SK-N-SH (cell line): ENCODE results near the gene CDC73. TPM values are rescaled to one million over a fixed set of nuclear protein-coding genes. Genes with fewer than 3 reads are reported as not detected.

Experiments used
- CTCF ChIA-PET: fragments of 300-600, 350-600 bp; formaldehyde crosslinking; extraction: SDS; loops from one replicate; lab custom pipeline; 2021; lab: Yijun Ruan, JAX
- POLR2A ChIA-PET: fragments of 350-600 bp; sonication (Branson Sonifier 250); formaldehyde crosslinking; extraction: SDS; loops from one replicate; lab custom pipeline; 2020; ENCODE audit warnings: antibody characterized with exemption, inconsistent platforms; lab: Yijun Ruan, JAX
- DNase-seq: peaks from one replicate; pipeline ENCODE4 v3.0.0; 2012
- H2AFZ ChIP-seq: fragments of 200-600 bp; sonication (generic); 2 replicates; pipeline ENCODE4 v1.8.1; 2016; ENCODE audit warnings: antibody characterized with exemption, mild to moderate bottlenecking, low read depth
- H3F3A ChIP-seq: fragments of 200-600 bp; sonication (generic); replicated peaks from 2 replicates; pipeline ENCODE3; 2016; ENCODE audit warnings: antibody characterized with exemption, mild to moderate bottlenecking; ENCODE audit not compliant: insufficient read depth
- H3K27ac ChIP-seq, 2 experiments: fragments of 200-500 bp in 1 of 2; fragments of 200-600 bp in 1 of 2; sonication (Bioruptor generic) in 1 of 2; sonication (generic), shearing (Covaris generic) in 1 of 2; 2 replicates each; pipeline versions ENCODE4 v1.5.1 to v1.6.1; 2014 to 2016; ENCODE audit warnings: low read depth in 2 of 2, inconsistent platforms in 1 of 2, low read length in 1 of 2, mild to moderate bottlenecking in 1 of 2, mixed read lengths in 1 of 2
- H3K27me3 ChIP-seq: fragments of 200-600 bp; sonication (generic), shearing (Covaris generic); 2 replicates; pipeline ENCODE4 v1.6.1; 2016; ENCODE audit warnings: mixed run types; ENCODE audit not compliant: insufficient read depth
- H3K36me3 ChIP-seq, 2 experiments: fragments of 200-500 bp in 1 of 2; fragments of 200-600 bp in 1 of 2; sonication (Bioruptor generic) in 1 of 2; sonication (generic) in 1 of 2; replicated peaks in 1 of 2; 2 replicates each; pipeline versions ENCODE3 to v1.5.1; 2014 to 2016; ENCODE audit warnings: low read length in 1 of 2, mild to moderate bottlenecking in 1 of 2; ENCODE audit not compliant: insufficient read depth in 2 of 2, control insufficient read depth in 1 of 2
- H3K4me1 ChIP-seq, 2 experiments: fragments of 200-500 bp in 1 of 2; fragments of 200-600 bp in 1 of 2; sonication (Bioruptor generic) in 1 of 2; sonication (generic), shearing (Covaris generic) in 1 of 2; 2 replicates each; pipeline versions ENCODE4 v1.5.1 to v1.6.1; 2014 to 2016; ENCODE audit warnings: low read depth in 1 of 2, low read length in 1 of 2, mixed run types in 1 of 2; ENCODE audit not compliant: insufficient read depth in 2 of 2, control insufficient read depth in 1 of 2
- H3K4me2 ChIP-seq: fragments of 200-600 bp; sonication (generic), shearing (Covaris generic); 2 replicates; pipeline ENCODE4 v1.6.1; 2017; ENCODE audit warnings: mixed run types
- H3K4me3 ChIP-seq, 2 experiments: fragments of 200-500 bp in 1 of 2; fragments of 200-600 bp in 1 of 2; sonication (Bioruptor generic) in 1 of 2; sonication (generic), shearing (Covaris generic) in 1 of 2; 2 replicates each; pipeline versions ENCODE4 v1.5.1 to v1.8.1; 2014 to 2016; ENCODE audit warnings: low read depth in 2 of 2, inconsistent platforms in 1 of 2, low read length in 1 of 2, mild to moderate bottlenecking in 1 of 2, mixed read lengths in 1 of 2, moderate library complexity in 1 of 2
- H3K79me2 ChIP-seq: fragments of 200-600 bp; sonication (generic); 2 replicates; pipeline ENCODE4 v1.8.1; 2017; ENCODE audit warnings: mild to moderate bottlenecking; ENCODE audit not compliant: insufficient read depth
- H3K9ac ChIP-seq: fragments of 200-600 bp; sonication (generic); 2 replicates; pipeline ENCODE4 v1.6.1; 2017; ENCODE audit warnings: mixed run types
- H3K9me2 ChIP-seq: fragments of 200-600 bp; sonication (generic); 2 replicates; pipeline ENCODE4 v1.6.1; 2017; ENCODE audit warnings: mixed run types
- H3K9me3 ChIP-seq: fragments of 200-600 bp; sonication (generic); 2 replicates; pipeline ENCODE4 v1.6.1; 2017; ENCODE audit warnings: mixed run types, mild to moderate bottlenecking, moderate library complexity
- H4K20me1 ChIP-seq: fragments of 200-600 bp; sonication (generic); 2 replicates; pipeline ENCODE4 v1.6.1; 2017; ENCODE audit warnings: mild to moderate bottlenecking, mixed run types; ENCODE audit not compliant: insufficient read depth
- CHD2 ChIP-seq: fragments of 150-350 bp; IDR thresholded peaks from 2 replicates; pipeline ENCODE4 v1.6.1; 2018; ENCODE audit warnings: low read length; ENCODE audit not compliant: partially characterized antibody
- FOSL2 ChIP-seq: IDR thresholded peaks from 2 replicates; pipeline ENCODE4 v1.4.0; 2012; ENCODE audit warnings: low read depth, mild to moderate bottlenecking, moderate library complexity, borderline replicate concordance
- FOXJ3 ChIP-seq: sonication (generic); formaldehyde crosslinking; IDR thresholded peaks from 2 replicates; pipeline ENCODE4 v1.5.1; 2020; ENCODE audit warnings: mild to moderate bottlenecking, missing genetic modification reagents
- FOXM1 ChIP-seq: IDR thresholded peaks from 2 replicates; pipeline ENCODE4 v1.4.0; 2012; ENCODE audit warnings: low read depth, mild to moderate bottlenecking
- GABPA ChIP-seq: IDR thresholded peaks from 2 replicates; pipeline ENCODE4 v1.4.0; 2012; ENCODE audit warnings: low read depth, mild to moderate bottlenecking
- GATA2 ChIP-seq: sonication (generic); formaldehyde crosslinking; IDR thresholded peaks from 2 replicates; pipeline ENCODE4 v1.5.0; 2020; ENCODE audit warnings: mild to moderate bottlenecking, missing genetic modification reagents
- JUND ChIP-seq: IDR thresholded peaks from 2 replicates; pipeline ENCODE4 v1.4.0; 2012
- NFIC ChIP-seq: IDR thresholded peaks from 2 replicates; pipeline ENCODE4 v1.4.0; 2012; ENCODE audit warnings: borderline replicate concordance
- NRF1 ChIP-seq: IDR thresholded peaks from 2 replicates; pipeline ENCODE4 v1.6.1; 2012; ENCODE audit warnings: low read depth, mild to moderate bottlenecking, low read length
- RCOR1 ChIP-seq: fragments of 150-350 bp; IDR thresholded peaks from 2 replicates; pipeline ENCODE4 v1.6.1; 2017; ENCODE audit warnings: antibody characterized with exemption, low read length
- RXRA ChIP-seq: IDR thresholded peaks from 2 replicates; pipeline ENCODE4 v1.4.0; 2012; ENCODE audit warnings: low read depth, mild to moderate bottlenecking, borderline replicate concordance
- SMC3 ChIP-seq: IDR thresholded peaks from 2 replicates; pipeline ENCODE4 v1.6.1; 2012; ENCODE audit warnings: low read depth, low read length, improper control_type of control experiment
- TAF1 ChIP-seq: IDR thresholded peaks from 2 replicates; pipeline ENCODE4 v1.6.1; 2012; ENCODE audit warnings: low read depth, mild to moderate bottlenecking, low read length, moderate library complexity, borderline replicate concordance
- TCF12 ChIP-seq: IDR thresholded peaks from 2 replicates; pipeline ENCODE4 v1.4.0; 2012
- WGBS: methylation state at CpG from one replicate; pipeline ENCODE4 v1.1.6; 2017; ENCODE audit warnings: low lambda C conversion rate; 5-methylcytosine and 5-hydroxymethylcytosine counted together
- polyA plus RNA-seq, 3 experiments: library from polyadenylated mRNA; depleted of rRNA; stranded (reverse); fragments of >200 nt; gene quantifications; 2 replicates each; pipeline ENCODE4 v1.2.3, GENCODE V29; 2012
- TF ChIP-seq, protein P1 (sequence below): IDR thresholded peaks from 2 replicates; pipeline ENCODE4; 2012
- TF ChIP-seq, protein P2 (sequence below): IDR thresholded peaks from 2 replicates; pipeline ENCODE4 v1.6.1; 2012; ENCODE audit warnings: mild to moderate bottlenecking, low read depth, low read length, moderate library complexity
- TF ChIP-seq, protein P3 (sequence below): fragments of 150-350 bp; IDR thresholded peaks from 2 replicates; pipeline ENCODE4 v1.6.1; 2016; ENCODE audit warnings: mild to moderate bottlenecking, low read depth, low read length
- TF ChIP-seq, protein P4 (sequence below): fragments of 200-600 bp; sonication (generic); IDR thresholded peaks from 2 replicates; pipeline ENCODE4 v1.6.1; 2017; ENCODE audit warnings: antibody characterized with exemption, mild to moderate bottlenecking, moderate library complexity
- TF ChIP-seq, protein P5 (sequence below): fragments of 150-350 bp; IDR thresholded peaks from 2 replicates; pipeline ENCODE4 v1.6.1; 2017; ENCODE audit warnings: antibody characterized with exemption, low read length, low read depth, borderline replicate concordance
- TF ChIP-seq, protein P6 (sequence below): IDR thresholded peaks from 2 replicates; pipeline ENCODE4 v1.4.0; 2012; ENCODE audit warnings: low read depth, borderline replicate concordance

CDC73 gene
- polyA plus RNA-seq, 1 of the 3 experiments (the other 2 are of a cell fraction): 13.4 TPM

DNA sequence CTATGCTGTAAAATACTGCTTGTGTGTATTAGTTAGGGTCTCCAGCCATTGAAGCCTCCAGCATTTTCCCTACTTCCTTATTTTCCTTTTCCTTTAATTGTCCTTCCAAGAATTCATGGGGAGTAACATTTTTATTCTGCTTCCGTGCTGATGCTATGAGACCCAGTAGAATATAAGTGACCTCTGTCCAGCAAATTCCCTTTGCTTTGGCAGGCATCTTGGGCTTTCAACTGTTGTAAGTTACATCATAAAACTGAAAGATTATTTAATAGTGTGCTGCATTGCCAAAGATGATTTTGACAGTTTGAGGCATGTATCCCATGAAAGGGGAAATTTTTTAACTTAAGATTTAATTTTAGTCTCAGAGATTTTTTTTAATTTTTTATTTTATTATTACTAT, 112.7 kb downstream of the CDC73 start:
- no peak for DNase-seq
- Histone ChIP-seq H3K4me1 (no peaks in the 10 kb centered on the region), H3K4me3 (no peak overlapping the region), H3K27ac (no peak overlapping the region), H3K9ac (no peak overlapping the region), H3K9me3 (no peaks in the 10 kb centered on the region), H3K4me2 (no peak overlapping the region), H4K20me1 (no peaks in the 10 kb centered on the region), H3K36me3 (peaks cover 41 to 52% of the 10 kb centered on the region in 2 experiments), H3K27me3 (no peaks in the 10 kb centered on the region), H3F3A (no peaks in the 10 kb centered on the region), H3K79me2 (peaks cover 6% of the 10 kb centered on the region; the same call in 1 of the 2 replicates), H2AFZ (no peak overlapping the region), H3K9me2 (no peaks in the 10 kb centered on the region)
- CTCF ChIA-PET: no interaction called here
- POLR2A ChIA-PET: no interaction called here
- WGBS: 93% methylated on average over 1 of the region's 1 CpG
- no peak for TF ChIP-seq TCF12
- no peak for TF ChIP-seq CHD2
- no peak for TF ChIP-seq RXRA
- TF ChIP-seq FOSL2: no peak
- no peak for TF ChIP-seq NRF1
- no peak for TF ChIP-seq GATA2 (CRISPR knock-in tag)
- no peak for TF ChIP-seq FOXM1
- TF ChIP-seq NFIC: no peak
- TF ChIP-seq, protein P1, sequence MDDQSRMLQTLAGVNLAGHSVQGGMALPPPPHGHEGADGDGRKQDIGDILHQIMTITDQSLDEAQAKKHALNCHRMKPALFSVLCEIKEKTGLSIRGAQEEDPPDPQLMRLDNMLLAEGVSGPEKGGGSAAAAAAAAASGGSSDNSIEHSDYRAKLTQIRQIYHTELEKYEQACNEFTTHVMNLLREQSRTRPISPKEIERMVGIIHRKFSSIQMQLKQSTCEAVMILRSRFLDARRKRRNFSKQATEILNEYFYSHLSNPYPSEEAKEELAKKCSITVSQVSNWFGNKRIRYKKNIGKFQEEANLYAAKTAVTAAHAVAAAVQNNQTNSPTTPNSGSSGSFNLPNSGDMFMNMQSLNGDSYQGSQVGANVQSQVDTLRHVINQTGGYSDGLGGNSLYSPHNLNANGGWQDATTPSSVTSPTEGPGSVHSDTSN: no peak
- TF ChIP-seq, protein P2, sequence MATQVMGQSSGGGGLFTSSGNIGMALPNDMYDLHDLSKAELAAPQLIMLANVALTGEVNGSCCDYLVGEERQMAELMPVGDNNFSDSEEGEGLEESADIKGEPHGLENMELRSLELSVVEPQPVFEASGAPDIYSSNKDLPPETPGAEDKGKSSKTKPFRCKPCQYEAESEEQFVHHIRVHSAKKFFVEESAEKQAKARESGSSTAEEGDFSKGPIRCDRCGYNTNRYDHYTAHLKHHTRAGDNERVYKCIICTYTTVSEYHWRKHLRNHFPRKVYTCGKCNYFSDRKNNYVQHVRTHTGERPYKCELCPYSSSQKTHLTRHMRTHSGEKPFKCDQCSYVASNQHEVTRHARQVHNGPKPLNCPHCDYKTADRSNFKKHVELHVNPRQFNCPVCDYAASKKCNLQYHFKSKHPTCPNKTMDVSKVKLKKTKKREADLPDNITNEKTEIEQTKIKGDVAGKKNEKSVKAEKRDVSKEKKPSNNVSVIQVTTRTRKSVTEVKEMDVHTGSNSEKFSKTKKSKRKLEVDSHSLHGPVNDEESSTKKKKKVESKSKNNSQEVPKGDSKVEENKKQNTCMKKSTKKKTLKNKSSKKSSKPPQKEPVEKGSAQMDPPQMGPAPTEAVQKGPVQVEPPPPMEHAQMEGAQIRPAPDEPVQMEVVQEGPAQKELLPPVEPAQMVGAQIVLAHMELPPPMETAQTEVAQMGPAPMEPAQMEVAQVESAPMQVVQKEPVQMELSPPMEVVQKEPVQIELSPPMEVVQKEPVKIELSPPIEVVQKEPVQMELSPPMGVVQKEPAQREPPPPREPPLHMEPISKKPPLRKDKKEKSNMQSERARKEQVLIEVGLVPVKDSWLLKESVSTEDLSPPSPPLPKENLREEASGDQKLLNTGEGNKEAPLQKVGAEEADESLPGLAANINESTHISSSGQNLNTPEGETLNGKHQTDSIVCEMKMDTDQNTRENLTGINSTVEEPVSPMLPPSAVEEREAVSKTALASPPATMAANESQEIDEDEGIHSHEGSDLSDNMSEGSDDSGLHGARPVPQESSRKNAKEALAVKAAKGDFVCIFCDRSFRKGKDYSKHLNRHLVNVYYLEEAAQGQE: no peak
- no peak for TF ChIP-seq TAF1
- TF ChIP-seq, protein P3, sequence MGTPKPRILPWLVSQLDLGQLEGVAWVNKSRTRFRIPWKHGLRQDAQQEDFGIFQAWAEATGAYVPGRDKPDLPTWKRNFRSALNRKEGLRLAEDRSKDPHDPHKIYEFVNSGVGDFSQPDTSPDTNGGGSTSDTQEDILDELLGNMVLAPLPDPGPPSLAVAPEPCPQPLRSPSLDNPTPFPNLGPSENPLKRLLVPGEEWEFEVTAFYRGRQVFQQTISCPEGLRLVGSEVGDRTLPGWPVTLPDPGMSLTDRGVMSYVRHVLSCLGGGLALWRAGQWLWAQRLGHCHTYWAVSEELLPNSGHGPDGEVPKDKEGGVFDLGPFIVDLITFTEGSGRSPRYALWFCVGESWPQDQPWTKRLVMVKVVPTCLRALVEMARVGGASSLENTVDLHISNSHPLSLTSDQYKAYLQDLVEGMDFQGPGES: no peak
- TF ChIP-seq RCOR1: no peak
- TF ChIP-seq, protein P4, sequence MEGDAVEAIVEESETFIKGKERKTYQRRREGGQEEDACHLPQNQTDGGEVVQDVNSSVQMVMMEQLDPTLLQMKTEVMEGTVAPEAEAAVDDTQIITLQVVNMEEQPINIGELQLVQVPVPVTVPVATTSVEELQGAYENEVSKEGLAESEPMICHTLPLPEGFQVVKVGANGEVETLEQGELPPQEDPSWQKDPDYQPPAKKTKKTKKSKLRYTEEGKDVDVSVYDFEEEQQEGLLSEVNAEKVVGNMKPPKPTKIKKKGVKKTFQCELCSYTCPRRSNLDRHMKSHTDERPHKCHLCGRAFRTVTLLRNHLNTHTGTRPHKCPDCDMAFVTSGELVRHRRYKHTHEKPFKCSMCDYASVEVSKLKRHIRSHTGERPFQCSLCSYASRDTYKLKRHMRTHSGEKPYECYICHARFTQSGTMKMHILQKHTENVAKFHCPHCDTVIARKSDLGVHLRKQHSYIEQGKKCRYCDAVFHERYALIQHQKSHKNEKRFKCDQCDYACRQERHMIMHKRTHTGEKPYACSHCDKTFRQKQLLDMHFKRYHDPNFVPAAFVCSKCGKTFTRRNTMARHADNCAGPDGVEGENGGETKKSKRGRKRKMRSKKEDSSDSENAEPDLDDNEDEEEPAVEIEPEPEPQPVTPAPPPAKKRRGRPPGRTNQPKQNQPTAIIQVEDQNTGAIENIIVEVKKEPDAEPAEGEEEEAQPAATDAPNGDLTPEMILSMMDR: no peak
- TF ChIP-seq FOXJ3 (CRISPR knock-in tag): no peak
- TF ChIP-seq GABPA: no peak
- TF ChIP-seq JUND: no peak
- no peak for TF ChIP-seq SMC3
- TF ChIP-seq, protein P5, sequence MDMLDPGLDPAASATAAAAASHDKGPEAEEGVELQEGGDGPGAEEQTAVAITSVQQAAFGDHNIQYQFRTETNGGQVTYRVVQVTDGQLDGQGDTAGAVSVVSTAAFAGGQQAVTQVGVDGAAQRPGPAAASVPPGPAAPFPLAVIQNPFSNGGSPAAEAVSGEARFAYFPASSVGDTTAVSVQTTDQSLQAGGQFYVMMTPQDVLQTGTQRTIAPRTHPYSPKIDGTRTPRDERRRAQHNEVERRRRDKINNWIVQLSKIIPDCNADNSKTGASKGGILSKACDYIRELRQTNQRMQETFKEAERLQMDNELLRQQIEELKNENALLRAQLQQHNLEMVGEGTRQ: no peak
- TF ChIP-seq, protein P6, sequence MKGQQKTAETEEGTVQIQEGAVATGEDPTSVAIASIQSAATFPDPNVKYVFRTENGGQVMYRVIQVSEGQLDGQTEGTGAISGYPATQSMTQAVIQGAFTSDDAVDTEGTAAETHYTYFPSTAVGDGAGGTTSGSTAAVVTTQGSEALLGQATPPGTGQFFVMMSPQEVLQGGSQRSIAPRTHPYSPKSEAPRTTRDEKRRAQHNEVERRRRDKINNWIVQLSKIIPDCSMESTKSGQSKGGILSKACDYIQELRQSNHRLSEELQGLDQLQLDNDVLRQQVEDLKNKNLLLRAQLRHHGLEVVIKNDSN: no peak
